HG02981 (cell line): ENCODE results near the gene RNF144A.
A peak's percentile ranks its signal among the peaks of the same experiment; 100 is the strongest.

Experiments used
- ATAC-seq: cut with Tn5 transposase; IDR thresholded peaks from one replicate; pipeline ENCODE4 v1.9.1; 2021; ENCODE audit warnings: mild to moderate bottlenecking, moderate library complexity; ENCODE audit not compliant: unreplicated experiment

Gene RNF144A

DNA sequence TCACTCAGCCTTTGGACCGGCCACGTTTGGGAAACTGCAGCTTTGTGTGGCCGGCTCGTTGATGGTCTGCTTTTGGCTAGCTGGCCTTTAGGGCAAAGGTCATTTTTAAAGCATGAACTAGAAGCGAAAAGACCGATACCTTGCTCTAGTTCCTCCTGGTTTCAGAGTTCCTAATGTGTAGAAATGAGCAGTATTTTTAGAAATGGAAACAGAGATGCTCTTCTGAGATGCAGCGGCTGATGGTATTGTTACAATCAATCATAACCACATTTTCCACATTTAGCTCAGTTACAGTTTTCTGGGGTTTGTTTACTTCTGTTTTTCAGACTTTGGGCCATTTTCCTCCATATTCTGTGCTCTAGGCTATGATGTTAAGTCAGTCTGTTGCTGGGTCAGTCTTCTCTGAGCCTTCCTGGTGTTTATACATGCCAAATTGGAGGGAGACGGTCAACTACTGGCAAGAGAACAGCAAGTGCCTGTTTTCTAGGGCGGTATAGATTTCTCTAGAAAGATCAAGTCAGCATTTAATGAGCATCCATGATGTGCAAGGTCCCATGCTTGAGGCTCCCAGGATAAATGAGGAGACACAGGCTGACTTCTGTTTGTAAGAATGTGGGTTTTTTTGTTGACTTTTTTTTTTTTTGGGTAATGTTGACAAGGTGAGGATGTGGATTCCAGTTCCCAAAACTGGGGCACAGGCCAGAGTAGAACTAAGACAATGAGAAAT lies 28.0 kb downstream of the RNF144A start:
- peak; percentile 82 for ATAC-seq

DNA sequence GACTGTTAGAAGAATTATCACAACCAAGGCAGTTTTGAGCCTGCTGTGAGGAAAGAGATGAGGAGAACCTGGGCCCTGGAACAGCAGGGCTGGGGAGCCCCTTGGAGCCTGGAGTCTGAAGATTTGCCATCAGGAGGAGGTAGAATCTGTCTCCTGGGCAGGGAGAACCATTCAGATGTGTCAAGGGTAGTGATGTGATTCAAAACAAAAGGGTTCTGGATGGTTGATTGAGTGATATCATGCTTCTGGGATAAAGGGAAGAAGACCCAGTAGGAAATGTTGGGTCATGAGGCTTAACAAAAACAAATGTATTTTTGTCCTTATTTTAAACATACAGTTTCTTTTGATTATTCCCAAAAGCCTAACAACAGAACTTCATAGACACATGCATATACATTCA lies 28.6 kb downstream of the RNF144A start:
- no peak for ATAC-seq

DNA sequence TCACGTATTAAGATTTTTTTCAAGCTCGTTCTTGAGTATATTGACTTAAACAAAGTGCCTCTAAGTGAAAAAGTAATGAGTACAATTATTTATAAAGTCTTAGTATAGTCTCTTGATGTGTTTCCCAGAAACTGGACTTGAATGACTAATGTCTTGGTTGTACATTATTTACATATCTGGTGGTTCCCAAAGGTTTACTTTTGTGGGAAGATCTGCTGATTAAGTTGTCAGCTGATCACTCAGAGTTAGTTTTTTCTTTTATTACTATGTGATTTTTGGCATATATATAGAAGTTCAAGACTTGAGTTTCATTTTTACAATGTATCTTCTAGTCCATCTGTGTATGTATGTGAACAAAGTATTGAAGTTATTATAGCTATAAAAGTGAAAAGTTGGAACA lies 29.5 kb downstream of the RNF144A start:
- no peak for ATAC-seq

DNA sequence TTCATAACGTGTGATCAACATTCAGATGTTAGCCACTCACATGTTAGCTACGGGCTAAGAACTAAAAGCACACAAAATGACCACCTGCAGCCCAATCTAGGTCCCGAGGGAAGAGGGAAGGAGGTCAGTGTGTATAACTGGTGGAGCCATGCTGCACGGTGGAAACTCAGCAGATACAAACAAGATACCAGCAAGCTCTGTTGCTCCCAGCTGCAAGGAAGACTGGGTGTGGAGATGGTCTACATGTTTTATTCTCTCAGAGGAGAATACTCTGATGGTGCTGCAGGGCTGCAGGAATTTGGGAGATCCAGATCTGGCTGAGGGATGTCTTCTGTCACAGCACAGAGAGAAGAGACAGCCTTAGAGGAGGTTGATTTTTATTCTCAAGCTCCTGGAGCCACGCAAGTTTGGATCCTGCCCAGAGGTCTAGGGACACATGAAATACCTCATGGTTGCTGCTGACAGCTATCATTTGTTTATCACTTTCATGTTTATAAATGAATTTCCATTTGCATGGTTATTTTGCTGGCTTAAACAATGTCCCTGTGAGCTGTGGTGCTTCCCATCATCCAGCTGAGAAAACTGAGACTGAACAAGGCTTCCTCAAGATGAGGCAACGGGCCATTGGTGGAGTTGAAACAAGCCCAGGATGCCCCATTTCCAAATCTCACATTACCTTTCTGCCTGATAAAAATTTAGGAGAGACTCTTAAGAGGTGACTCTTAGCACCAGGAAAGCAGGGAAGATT lies 30.9 kb downstream of the RNF144A start:
- no peak for ATAC-seq

DNA sequence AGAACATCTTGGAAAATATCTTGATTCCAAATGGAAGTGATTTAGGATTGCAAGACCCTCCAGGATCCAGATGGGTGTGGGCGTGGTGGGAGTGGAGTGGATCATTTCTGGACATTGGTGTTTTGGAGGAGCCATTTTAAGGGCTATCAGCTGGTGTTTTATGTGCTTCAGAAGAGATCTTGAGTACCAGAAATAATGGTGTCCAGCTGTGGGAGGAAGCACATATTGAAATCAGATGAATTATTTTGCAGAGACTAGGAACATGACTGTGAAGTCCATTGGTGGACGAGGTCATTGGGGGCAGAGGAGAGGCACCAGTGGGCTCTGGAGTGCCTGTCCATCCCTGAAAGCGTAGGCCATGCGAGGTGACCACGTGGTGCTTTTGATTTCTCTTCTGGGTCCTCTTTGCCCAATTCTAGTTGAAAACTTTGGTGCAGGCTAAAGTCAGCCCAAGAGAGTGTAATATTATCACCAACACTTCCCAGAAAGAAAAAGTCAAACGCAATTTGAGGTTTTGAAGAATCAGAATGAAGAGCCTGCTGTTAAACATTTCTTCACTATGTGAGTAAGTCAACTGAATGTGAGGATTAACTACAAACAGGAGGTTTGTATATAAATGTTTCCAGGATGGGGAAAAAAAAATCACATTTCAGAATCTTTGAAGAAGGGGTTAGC lies 31.6 kb downstream of the RNF144A start:
- no peak for ATAC-seq

DNA sequence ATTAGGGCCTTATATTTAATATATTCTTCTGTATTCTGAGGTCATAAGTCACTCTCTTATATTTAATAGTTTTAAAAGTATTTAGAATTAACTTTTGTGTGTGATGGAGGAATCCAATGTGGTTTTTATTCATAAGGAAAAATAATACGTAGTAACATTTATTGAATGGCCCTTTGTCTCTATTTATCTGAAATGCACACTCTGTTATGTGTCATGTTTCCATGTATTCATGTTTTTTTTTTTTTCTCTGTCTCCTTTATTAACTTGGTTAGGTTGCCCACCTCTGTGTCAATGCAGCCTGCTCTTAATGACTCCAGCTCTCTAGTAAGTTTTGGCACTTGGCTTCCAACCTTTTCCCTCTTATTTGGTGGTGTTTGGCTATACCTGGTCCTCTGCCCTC lies 33.8 kb downstream of the RNF144A start:
- no peak for ATAC-seq

DNA sequence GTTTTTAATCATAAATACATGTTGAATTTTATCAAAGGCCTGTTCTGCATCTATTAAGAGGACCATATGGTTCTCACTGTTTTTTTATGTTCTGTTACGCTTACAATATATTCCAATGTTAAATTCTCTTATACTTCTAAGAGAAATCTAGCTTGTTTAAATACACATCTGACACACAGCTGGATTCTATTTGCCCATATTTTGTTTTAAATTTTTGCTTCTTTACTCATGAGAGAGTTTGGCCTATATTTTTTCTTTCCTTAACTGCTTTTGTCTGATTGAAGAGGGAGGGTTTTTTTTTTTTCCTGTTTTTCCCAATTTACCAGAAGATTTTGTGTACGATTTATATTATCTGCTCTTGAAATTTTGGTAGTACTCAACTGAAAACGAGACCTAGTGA lies 34.9 kb downstream of the RNF144A start:
- no peak for ATAC-seq

DNA sequence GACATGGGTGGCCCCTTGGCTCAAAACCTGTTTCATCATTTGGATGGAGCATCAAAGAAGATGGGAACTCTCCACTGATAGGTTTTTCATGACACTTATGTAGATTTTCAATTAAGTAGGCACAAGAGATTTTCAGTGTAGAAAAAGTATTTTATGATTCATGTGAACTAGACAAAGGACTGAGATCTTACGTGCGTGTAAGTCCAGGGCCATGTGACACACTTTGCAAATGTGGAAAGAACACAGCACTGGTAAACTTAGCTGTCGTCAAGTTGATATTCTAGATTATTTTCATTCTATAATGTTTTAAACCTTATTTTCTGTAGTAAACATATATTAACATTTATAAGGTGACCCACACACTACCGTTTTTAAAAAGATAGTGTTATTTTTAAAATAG lies 37.4 kb downstream of the RNF144A start:
- no peak for ATAC-seq

DNA sequence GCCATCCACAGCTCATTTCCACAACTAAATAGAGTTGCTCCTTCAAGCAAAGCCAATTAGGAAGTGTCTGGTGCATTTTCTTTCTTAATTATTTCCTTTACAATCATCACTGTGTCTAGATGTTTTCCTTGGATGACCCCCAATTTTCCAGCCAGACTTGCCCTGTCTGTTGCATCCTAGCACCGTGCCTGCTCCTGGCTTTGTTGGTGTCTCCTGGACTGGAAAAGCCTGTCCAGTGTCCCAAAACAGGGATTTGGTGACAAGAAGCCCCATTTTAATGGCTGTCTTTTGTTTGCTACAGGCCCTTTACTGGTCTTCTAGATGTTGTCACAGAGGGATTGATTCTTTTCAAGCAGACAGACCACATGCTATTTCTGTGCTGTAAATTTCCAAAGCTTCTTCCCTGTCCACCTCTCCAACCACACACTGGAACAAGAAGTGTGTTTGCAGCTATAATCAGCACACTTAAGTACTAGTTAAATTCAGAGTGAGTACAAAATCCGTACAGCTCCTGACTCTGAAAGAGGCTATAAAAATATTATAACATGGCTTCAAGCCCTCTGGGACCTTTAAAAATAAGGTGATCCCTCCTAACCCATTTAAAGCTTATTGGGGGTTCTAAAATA lies 38.4 kb downstream of the RNF144A start:
- no peak for ATAC-seq

DNA sequence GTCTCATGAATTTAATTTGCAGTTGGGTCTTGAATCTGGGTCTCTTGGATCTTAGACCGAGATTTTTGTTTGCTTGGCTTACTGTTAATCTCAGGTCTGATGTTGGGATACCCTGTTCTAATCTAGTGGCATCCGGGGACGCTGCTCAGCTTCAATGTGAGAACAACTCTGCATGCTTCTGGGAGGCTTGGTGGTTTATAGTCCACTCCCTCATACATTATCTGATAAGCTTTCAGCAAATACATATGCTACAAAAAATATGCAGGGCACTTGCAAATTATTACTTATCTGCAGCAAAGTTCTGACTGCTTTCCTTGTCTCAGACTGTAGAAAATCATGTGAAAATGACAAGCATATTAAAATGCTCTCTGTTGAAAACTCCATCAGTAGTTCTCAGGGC lies 39.4 kb downstream of the RNF144A start:
- no peak for ATAC-seq

DNA sequence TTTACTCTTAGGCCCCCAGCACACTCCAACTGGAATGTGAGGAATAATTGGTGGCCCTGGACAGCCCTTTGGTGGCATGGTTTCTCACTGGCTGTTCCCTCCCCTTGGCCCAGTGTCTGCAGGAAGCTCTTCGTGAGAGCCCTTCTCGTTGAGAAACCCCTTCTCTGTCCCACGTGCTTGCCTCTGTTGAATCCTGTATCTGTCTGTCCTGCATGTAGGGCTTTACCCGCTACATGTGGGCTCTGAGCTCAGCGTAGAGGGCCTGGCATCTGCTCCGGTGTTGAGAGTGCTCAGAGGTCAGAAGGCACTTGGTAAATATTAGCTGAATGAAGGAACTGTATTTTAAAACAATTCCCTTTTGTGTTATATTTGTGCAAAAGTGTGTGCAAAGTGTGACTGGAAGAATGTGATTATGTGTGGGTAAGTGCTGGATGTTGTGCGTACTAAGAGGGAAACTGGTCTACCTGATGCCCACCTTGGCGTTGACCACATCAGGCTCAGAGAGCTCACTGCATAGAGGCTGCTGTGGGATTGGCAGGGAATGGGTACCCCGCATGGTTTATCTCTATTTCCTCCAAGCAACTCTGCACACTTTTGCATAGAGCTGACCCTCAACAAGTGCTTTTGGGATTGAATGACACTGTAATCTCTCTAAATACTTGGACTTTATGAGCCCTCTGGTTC lies 40.0 kb downstream of the RNF144A start:
- no peak for ATAC-seq

DNA sequence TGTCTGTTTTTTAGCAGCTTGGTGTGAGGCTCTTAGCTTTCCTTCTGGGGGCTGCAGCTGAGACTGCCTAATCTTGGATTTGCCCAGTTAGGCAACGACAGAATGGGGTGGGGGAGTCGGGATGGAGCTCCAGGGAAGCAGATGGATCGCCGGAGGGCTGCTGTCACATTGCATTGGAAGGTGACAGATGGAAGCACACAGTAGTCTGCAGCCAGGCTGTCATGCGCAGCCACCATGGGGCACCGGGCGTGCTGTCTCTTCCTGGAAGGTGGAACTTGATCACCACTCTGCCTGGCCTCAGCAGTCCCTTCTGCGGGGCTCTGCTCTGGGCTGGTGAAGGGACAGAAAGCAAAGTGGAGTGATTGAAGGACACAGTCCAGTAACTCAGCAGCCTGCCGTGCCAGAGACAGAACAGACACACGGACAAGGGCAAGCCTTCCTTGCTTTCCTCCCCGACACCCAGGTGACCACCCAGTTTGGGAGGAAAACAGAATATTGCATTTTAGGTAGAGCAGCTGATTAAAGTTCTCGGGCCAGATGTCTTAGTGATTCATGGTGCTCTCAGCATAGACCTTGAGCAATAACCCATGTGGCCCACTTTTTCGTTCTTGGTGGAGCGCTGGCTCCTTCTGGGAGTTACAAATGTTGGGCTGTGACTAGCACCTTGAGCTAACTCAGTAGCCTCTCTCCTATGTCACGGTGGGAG lies 40.9 kb downstream of the RNF144A start:
- no peak for ATAC-seq

DNA sequence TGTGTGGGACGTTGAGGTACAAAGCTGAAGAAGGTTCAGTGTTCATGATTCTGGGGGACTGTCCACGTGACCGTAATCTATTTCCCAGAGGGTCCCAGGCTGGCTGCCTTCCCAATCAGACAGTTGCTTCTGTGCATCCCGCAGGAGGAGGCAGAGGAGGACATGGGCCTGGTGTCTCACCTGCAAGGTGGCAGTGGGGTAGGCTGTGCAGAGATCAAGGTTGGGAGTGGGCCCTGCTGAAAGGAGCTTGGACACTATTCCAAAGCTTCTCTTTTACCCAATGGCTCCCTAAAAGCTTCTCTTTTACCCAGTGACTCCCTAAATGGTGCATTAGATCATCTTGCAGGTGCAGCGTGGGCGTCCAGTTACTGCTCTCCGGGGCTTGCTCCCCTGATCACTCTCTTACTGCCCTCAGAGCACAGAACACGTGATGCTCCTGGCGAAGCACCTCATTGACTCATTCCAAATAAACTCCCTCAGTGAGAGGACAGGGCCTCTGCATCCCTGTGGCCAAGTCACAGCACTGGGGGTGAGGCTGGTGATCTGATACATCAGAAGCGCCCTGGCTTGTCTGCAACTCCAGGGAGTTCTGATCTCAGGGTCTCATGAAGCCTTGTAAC lies 41.5 kb downstream of the RNF144A start:
- ATAC-seq, result no peak

DNA sequence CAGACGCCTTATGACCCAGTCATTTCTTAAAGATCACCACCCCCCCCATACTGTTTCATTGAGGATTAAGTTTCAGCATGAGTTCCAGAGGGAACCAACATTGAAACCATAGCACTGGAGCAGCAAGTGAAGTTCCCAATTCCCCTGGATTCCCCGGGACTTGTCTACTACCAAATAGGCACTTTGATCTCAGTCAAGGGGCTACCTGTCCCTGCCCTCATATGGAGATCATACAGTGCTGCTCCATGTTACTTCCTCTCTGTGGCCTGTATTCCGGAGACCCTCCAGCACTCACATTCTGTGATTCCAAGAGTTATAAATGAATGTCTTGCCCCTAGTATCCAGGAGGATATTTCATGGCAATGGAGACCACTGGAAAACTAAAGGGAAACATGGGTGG lies 42.5 kb downstream of the RNF144A start:
- no peak for ATAC-seq

DNA sequence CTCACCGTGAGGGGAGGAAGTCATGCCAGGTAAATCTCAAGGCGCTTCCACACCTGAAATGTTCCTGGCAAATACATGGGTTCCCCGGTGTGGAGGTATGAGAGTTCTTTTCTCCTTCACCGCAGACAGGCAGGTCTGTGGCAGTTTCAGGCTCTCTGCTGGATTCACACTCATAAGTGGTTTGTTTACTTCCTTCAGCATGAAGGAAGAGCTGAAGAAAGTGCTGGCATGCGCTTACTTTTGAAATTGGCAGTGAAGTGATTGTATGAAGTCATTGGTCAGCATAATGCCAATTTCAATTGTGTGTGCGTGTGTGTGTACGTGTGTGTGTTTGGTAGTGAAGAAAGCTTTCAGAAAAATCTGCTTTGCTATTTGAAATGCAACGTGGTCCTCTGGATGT lies 43.4 kb downstream of the RNF144A start:
- no peak for ATAC-seq

DNA sequence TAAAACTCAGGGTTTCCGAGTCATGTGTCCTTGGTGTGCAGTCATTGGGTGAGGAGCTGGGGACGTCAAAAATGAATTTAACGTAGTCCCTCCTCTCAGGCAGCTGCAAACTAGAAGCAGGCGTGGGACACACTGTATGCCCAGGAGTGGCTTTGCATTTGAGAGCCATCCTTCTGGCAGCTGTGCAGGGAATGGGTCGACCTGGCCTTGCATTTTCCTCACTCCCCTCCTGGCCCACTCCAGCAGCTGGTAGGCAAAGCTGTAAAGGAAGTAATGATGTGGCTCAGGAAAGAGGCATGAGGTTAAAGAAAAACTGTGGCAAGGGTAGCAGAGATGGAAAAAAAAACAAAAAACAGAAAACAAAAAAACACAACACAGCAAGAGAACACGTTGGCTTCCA lies 46.5 kb downstream of the RNF144A start:
- ATAC-seq, result no peak

DNA sequence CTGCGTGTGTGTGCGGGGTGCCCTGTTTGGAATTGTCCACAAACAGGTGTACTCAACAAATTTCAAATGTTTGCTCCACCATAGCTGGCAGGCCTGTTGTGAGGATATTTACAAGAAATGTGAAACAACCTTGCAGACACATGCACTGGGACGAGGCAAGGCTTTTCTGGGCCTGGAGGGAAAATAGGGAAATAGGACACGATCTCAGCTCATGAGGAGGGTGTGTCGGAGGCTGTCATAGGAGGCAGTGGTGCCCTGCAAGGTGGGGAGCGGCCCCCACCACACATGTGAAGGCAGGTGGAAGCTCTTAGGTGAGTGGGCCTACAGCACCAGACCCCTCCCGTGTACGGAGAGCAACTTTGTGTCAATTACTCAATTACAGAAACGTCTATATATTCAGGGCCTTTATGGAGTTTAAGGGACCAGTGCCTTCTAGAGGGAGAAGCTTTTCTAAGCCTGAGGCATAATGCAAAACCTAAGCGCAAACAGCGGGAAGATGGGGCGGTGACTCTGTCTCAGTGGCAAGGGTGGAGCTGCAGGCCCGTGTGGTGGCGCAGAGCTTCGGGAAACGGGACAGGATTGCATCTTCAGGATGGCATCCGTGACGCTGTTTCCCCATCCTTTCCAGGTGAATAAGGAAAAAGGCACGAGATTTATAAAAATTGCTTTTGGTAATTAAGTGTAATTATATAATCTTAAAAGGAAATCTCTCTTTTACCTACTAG lies 48.0 kb downstream of the RNF144A start:
- no peak for ATAC-seq

DNA sequence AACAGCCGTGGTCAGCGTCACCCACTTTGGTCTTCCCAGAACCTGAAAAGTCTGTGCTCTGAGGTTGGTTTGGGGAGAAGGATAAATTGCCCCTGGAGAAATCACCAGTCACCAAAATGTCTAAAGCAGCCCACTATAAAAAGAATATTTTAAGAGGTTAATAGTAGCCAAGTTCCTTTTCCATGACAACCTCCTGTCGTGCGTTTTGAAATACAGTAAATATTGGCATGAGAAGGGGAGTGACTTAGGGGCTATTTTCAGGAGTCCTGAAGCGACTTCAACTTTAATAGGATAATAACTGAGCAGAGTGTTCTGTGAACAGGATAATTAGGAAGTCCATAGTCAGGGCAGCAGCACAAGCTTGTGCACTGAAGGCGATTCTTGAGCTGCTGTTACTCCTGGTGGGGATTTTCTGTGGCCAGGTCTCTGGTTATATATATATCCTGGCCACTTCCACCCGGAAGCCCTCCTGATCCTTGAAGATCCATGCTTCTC lies 49.3 kb downstream of the RNF144A start:
- no peak for ATAC-seq

DNA sequence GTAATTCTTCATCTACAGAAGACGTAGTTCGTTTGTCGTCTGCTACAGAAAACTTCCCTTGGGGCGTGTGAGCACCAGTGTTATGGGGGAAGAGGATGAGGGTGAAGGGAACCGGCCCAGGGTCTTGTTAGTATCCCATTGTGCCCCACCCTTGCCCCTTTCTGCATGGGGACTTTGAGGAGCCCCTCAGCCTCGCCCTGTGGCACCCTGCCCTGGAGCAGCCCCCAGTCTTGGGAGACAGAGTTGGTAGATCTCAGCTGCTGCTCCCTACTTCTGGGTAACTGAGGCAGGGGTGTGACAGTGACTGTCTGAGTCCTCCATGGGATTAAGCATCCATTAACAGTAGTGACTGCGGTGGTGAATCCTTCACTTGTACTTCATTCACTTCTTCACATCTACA lies 50.1 kb downstream of the RNF144A start:
- ATAC-seq, result no peak
